OCI-LY3 (cell line): ENCODE data around the gene AQP1.

Source experiments
- H2AFZ ChIP-seq: fragments of 200-600, 300-600 bp; shearing (Covaris generic); 2 replicates; pipeline ENCODE4 v1.6.0; 2014; ENCODE audit warnings: antibody characterized with exemption, low read depth, low read length
- H3K27ac ChIP-seq: fragments of 200-600, 300-600 bp; sonication (generic); 2 replicates; pipeline ENCODE4 v1.5.1; 2014; ENCODE audit warnings: mild to moderate bottlenecking, low read length, moderate library complexity, mixed read lengths
- H3K27me3 ChIP-seq: fragments of 200-600, 300-600 bp; sonication (generic); 2 replicates; pipeline ENCODE4 v1.6.1; 2014; ENCODE audit warnings: low read depth, low read length, mixed read lengths
- H3K36me3 ChIP-seq: fragments of 200-600, 300-600 bp; sonication (generic); replicated peaks from 2 replicates; pipeline ENCODE3; 2014; ENCODE audit warnings: low read depth, low read length, mixed read lengths
- H3K4me1 ChIP-seq: fragments of 300-600, 200-600 bp; sonication (generic); 2 replicates; pipeline ENCODE4 v1.6.1; 2014; ENCODE audit warnings: low read length, mixed read lengths
- H3K4me2 ChIP-seq: fragments of 200-600, 300-600 bp; sonication (generic); 2 replicates; pipeline ENCODE4 v1.6.1; 2014; ENCODE audit warnings: low read length, mixed read lengths
- H3K4me3 ChIP-seq: fragments of 300-600, 200-600 bp; sonication (generic); 2 replicates; pipeline ENCODE4 v1.5.1; 2014; ENCODE audit warnings: antibody characterized with exemption, mild to moderate bottlenecking, low read length, moderate library complexity
- H3K79me2 ChIP-seq: fragments of 300-600, 200-600 bp; shearing (Covaris generic); 2 replicates; pipeline ENCODE4 v1.6.1; 2014; ENCODE audit warnings: mild to moderate bottlenecking, low read length, mixed read lengths
- H3K9ac ChIP-seq: fragments of 300-600, 200-600 bp; shearing (Covaris generic); 2 replicates; pipeline ENCODE4 v1.6.0; 2014; ENCODE audit warnings: mild to moderate bottlenecking, low read length, moderate library complexity
- H3K9me3 ChIP-seq: fragments of 200-600, 300-600 bp; shearing (Covaris generic); 2 replicates; pipeline ENCODE4 v1.6.1; 2014; ENCODE audit warnings: low read length, mixed read lengths; ENCODE audit not compliant: insufficient read depth
- H4K20me1 ChIP-seq: fragments of 200-600, 300-600 bp; sonication (generic); 2 replicates; pipeline ENCODE4 v1.6.1; 2016; ENCODE audit warnings: low read length, mixed read lengths; ENCODE audit not compliant: insufficient read depth
- EZH2phosphoT487 ChIP-seq: fragments of 200-600 bp; shearing (Covaris generic); IDR thresholded peaks from 2 replicates; pipeline ENCODE4 v1.6.1; 2018; ENCODE audit warnings: antibody characterized with exemption, mixed run types, low read depth
- TF ChIP-seq, protein P1 (sequence below): fragments of 200-600, 300-600 bp; sonication (generic); IDR thresholded peaks from 2 replicates; pipeline ENCODE4 v1.5.1; 2014; ENCODE audit warnings: antibody characterized with exemption, low read length, low read depth

AQP1 gene

DNA sequence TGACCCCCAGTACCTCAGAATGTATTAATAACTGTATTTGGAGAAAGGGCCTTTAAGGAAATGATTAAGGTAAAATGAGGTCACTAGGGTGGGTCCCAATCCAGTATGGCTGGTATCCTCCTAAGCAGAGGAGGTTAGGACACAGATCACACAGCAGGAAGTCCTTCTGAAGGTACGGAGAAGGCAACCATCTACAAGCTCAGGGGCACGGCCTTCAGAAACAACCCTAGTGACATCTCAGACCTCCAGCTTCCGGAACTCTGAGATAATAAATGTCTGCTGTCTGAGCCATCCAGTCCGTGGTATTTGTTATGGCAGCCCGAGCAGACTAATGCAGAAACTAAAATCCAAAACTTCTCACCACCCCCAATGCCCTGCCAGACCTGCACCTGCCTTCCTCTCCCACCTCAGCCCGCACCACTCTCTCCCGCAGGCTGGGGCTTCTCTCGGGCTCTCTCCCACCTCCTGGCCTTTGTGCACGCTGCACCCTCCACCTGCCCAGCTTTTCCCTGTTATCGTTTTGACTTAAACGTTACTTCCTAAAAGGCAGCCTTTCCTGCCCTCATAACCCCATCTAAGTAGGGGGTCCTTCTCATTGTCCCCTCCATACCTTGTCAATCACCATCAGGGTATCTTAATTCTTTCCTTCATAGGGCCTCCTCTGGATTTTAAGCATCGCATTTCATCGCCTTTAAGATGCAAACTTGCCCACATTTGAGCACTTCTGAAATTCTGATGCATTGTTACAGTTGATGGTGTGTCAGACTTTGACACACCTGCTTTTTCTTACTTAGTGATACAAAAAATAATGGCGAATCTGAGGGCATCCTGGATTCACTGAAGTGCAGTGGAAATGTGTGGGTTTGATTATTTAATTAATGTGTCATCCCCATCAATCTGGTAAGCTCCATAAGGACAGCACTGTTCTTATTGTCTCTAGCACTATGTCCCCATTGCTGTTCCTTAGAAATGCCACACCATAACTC, 32.2 kb upstream of the AQP1 start:
- Histone ChIP-seq H3K9ac (no peak overlapping the region), H3K9me3 (no peaks in the 10 kb centered on the region), H3K36me3 (no peaks in the 10 kb centered on the region), H3K4me1 (no peaks in the 10 kb centered on the region), H2AFZ (no peak overlapping the region), H3K79me2 (no peaks in the 10 kb centered on the region), H4K20me1 (no peaks in the 10 kb centered on the region), H3K27me3 (no peaks in the 10 kb centered on the region), H3K4me2 (no peak overlapping the region), H3K4me3 (no peak overlapping the region), H3K27ac (no peak overlapping the region)
- no peak for TF ChIP-seq EZH2phosphoT487
- TF ChIP-seq, protein P1, sequence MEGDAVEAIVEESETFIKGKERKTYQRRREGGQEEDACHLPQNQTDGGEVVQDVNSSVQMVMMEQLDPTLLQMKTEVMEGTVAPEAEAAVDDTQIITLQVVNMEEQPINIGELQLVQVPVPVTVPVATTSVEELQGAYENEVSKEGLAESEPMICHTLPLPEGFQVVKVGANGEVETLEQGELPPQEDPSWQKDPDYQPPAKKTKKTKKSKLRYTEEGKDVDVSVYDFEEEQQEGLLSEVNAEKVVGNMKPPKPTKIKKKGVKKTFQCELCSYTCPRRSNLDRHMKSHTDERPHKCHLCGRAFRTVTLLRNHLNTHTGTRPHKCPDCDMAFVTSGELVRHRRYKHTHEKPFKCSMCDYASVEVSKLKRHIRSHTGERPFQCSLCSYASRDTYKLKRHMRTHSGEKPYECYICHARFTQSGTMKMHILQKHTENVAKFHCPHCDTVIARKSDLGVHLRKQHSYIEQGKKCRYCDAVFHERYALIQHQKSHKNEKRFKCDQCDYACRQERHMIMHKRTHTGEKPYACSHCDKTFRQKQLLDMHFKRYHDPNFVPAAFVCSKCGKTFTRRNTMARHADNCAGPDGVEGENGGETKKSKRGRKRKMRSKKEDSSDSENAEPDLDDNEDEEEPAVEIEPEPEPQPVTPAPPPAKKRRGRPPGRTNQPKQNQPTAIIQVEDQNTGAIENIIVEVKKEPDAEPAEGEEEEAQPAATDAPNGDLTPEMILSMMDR = no peak

DNA sequence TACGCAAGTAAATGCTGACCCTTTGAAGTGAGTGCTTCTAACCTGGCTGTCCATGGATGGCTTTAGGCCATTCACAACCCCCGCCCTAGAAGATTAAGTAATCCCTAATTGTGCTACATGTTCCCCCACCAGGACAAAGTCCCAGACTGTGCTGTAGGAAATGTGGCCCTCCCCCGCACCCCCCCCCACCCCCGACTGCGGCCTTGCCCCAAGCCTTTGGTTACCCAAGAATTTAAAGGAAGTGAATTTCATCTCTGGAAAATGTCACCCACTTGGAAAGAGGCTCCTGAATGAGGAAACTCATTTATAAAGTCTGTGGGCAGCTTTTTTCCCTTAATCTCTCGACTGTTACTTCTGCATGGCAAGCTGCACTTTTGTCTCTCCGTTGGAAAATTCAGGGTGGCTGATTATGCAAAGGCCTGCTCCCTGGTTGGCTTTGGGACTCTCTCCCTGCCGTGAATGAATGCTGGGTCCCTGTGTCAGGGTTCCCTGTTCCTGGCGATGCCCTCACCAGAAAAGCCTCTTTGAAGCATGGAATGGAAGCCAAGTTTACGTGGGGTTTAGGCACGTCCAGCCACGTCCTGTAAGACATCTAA, 31.4 kb upstream of the AQP1 start:
- H4K20me1 ChIP-seq = no peaks in the 10 kb centered on the region
- no peaks in the 10 kb centered on the region for H3K36me3 ChIP-seq
- no peak overlapping the region for H3K27ac ChIP-seq
- H3K79me2 ChIP-seq = no peaks in the 10 kb centered on the region
- no peak overlapping the region for H2AFZ ChIP-seq
- TF ChIP-seq EZH2phosphoT487 = no peak
- TF ChIP-seq, protein P1 = no peak
- H3K9ac ChIP-seq = no peak overlapping the region
- H3K4me3 ChIP-seq = no peak overlapping the region
- no peaks in the 10 kb centered on the region for H3K4me1 ChIP-seq
- no peaks in the 10 kb centered on the region for H3K27me3 ChIP-seq
- no peak overlapping the region for H3K4me2 ChIP-seq
- no peaks in the 10 kb centered on the region for H3K9me3 ChIP-seq

DNA sequence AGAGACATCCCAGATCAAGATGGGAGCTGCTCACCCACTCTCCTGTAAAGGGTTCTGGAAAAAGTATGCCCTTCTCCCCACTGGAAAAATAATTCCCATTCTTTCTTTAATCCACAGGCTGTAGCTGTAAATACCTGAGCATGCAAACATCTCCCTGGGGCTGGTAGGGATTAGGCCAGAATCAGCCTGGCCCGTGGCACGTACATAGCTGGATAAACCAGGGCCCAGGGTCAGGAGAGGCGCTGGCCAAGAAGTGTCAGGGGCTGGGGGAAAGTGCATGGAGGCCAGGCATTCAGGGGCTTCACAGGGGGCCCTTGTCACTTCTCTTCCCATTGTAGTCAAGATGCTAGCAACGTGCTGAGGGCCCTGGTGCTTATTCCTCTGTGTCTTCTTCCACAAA, 30.7 kb upstream of the AQP1 start:
- no peak overlapping the region for H3K4me2 ChIP-seq
- H3K27me3 ChIP-seq = no peaks in the 10 kb centered on the region
- H4K20me1 ChIP-seq = no peaks in the 10 kb centered on the region
- no peak overlapping the region for H3K9ac ChIP-seq
- H3K36me3 ChIP-seq = no peaks in the 10 kb centered on the region
- H3K4me1 ChIP-seq = no peaks in the 10 kb centered on the region
- no peaks in the 10 kb centered on the region for H3K9me3 ChIP-seq
- no peak for TF ChIP-seq EZH2phosphoT487
- TF ChIP-seq, protein P1 = no peak
- H3K79me2 ChIP-seq = no peaks in the 10 kb centered on the region
- H3K27ac ChIP-seq = no peak overlapping the region
- no peak overlapping the region for H2AFZ ChIP-seq
- no peak overlapping the region for H3K4me3 ChIP-seq

DNA sequence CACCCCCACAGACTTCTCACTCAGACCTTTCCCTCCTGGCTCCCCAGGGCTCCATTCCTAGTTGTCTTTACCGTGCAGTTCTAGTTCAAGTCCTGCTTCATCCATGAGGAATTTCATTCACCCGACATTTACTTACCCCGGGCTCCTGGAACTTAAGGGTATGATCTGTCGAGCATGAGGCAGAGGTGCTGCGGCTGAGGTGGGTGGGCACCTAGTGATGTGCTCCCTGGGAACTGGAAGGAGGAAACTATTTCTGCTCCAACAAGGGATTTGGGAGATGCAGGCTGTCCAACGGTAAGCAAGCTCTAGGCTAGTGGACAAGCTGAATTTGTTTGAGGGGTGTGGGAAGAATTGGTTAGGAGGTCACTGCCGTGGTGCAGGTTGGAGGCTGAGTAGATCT, 30.2 kb upstream of the AQP1 start:
- no peaks in the 10 kb centered on the region for H4K20me1 ChIP-seq
- TF ChIP-seq EZH2phosphoT487 = no peak
- TF ChIP-seq, protein P1 = no peak
- no peaks in the 10 kb centered on the region for H3K9me3 ChIP-seq
- no peak overlapping the region for H3K27ac ChIP-seq
- H3K36me3 ChIP-seq = no peaks in the 10 kb centered on the region
- H3K4me1 ChIP-seq = no peaks in the 10 kb centered on the region
- no peak overlapping the region for H3K4me3 ChIP-seq
- no peak overlapping the region for H3K4me2 ChIP-seq
- H3K27me3 ChIP-seq = no peaks in the 10 kb centered on the region
- H2AFZ ChIP-seq = no peak overlapping the region
- no peak overlapping the region for H3K9ac ChIP-seq
- no peaks in the 10 kb centered on the region for H3K79me2 ChIP-seq
